K562 (cell line): Measurements from ENCODE around the gene TFEB.

ENCODE experiments used
- ZNF140 ChIP-seq: fragments of 250-450 bp; sonication (Bioruptor Pico); IDR thresholded peaks from 2 replicates; pipeline ENCODE4 v1.8.0; 2021; ENCODE audit warnings: moderate library complexity, mild to moderate bottlenecking, inconsistent platforms
- TF ChIP-seq, protein P1 (sequence below): sonication (generic); formaldehyde crosslinking; IDR thresholded peaks from 2 replicates; pipeline ENCODE4 v1.4.0; 2020; ENCODE audit warnings: mild to moderate bottlenecking, missing genetic modification reagents
- TF ChIP-seq, protein P2 (sequence below): sonication (generic); formaldehyde crosslinking; IDR thresholded peaks from 2 replicates; pipeline ENCODE4 v1.9.0; 2022; ENCODE audit warnings: mild to moderate bottlenecking, missing genetic modification reagents

DNA sequence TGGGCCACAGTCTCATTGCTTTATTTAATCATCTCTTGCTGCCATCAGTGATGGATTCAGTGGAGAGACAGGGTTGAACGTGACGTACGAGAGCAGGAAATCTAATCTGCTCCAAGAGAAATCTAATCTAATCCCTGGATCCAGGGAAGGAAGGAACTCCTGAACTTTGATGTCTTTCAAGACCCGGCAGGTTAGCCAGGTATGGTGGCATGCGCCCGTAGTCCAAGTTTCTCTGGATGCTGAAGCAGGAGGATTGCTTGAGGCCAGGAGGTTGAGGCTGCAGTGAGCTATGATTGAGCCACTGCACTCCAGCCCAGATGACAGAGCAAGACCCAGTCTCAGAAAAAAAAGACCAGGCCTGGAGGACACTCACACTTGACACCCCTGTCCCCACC lies 23.2 kb upstream of the TFEB start:
- no peak for TF ChIP-seq ZNF140 (CRISPR knock-in tag)
- TF ChIP-seq, protein P1, sequence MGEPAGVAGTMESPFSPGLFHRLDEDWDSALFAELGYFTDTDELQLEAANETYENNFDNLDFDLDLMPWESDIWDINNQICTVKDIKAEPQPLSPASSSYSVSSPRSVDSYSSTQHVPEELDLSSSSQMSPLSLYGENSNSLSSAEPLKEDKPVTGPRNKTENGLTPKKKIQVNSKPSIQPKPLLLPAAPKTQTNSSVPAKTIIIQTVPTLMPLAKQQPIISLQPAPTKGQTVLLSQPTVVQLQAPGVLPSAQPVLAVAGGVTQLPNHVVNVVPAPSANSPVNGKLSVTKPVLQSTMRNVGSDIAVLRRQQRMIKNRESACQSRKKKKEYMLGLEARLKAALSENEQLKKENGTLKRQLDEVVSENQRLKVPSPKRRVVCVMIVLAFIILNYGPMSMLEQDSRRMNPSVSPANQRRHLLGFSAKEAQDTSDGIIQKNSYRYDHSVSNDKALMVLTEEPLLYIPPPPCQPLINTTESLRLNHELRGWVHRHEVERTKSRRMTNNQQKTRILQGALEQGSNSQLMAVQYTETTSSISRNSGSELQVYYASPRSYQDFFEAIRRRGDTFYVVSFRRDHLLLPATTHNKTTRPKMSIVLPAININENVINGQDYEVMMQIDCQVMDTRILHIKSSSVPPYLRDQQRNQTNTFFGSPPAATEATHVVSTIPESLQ (CRISPR knock-in tag): no peak
- TF ChIP-seq, protein P2, sequence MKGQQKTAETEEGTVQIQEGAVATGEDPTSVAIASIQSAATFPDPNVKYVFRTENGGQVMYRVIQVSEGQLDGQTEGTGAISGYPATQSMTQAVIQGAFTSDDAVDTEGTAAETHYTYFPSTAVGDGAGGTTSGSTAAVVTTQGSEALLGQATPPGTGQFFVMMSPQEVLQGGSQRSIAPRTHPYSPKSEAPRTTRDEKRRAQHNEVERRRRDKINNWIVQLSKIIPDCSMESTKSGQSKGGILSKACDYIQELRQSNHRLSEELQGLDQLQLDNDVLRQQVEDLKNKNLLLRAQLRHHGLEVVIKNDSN (CRISPR knock-in tag): no peak
